Measurements from ENCODE around the gene SUPT20HL2.
A peak's percentile ranks its signal among the peaks of the same experiment; 100 is the strongest.
"Not testable (repeated sequence)": the region's sequence is repeated elsewhere in the genome, so short reads cannot be mapped to it uniquely, and the experiment has no call there.

Gene SUPT20HL2

DNA sequence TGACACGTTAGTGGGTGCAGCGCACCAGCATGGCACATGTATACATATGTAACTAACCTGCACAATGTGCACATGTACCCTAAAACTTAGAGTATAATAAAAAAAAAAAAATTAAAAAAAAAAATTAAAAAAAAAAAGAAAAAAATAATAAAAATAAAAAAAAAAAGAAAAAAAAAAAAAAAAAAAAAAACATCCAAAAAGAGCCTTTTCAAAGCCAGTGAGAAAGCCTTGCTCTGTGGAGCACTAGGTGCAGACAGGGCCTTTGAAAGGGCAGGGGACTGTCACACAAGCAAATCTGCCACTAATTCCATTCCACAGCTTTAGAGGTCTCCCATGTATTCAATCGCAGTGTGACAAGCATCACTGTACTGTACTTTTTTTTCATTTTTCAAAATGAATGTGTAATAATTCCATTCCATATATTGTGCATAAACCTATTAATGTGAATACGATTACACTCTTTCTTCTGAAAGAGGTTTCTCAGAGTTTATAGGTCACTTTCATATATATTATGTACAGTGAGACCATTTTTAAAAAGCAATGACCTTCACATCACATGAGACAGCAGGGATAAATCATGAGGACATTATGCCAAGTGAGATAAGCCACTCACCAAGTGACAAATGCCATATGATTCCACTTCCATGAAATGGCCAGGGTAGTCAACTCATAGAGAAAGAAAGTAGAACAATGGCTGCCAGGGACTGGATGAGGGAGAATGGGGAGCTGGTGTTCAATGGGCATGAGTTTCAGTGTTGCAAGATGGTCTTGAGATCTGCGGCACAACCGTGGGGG lies 4.1 kb downstream of the SUPT20HL2 start:
- not testable (repeated sequence) for DNase-seq (ENCODE audit: low read depth in 2 of 2)

GRCh38 chrX:24308803-24309202 lies 5.1 kb downstream of the SUPT20HL2 start:
- not testable (repeated sequence) for DNase-seq (ENCODE audit: low read depth in 2 of 2)

- no peak for DNase-seq (ENCODE audit: low read depth in 2 of 2)
Observed at GRCh38 chrX:24306440-24306839, 7.4 kb downstream of the SUPT20HL2 start.

DNA sequence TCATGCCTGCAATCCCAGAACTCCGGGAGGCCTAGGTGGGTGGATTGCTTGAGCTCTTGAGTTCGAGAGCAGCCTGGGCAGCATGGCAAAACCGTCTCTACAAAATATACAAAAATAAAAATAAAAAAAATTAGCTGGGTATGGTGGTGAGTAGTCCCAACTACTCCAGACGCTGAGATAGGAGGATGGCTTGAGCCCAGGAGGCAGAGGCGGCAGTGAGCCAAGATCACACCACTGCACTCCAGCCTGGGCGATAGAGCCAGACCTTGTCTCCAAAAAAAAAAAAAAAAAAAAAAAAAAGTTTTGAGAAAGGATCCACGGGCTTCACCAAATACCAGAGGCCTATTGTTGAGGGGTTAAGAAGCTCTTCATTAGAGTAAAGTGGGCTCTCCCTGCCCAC lies 8.0 kb downstream of the SUPT20HL2 start:
- DNase-seq (ENCODE audit: low read depth in 2 of 2), result no peak

GRCh38 chrX:24301806-24302205 lies 12.1 kb downstream of the SUPT20HL2 start:
- no peak for DNase-seq (ENCODE audit: low read depth in 2 of 2)

GRCh38 chrX:24301060-24301459 lies 12.8 kb downstream of the SUPT20HL2 start:
- no peak for DNase-seq (ENCODE audit: low read depth in 2 of 2)

DNA sequence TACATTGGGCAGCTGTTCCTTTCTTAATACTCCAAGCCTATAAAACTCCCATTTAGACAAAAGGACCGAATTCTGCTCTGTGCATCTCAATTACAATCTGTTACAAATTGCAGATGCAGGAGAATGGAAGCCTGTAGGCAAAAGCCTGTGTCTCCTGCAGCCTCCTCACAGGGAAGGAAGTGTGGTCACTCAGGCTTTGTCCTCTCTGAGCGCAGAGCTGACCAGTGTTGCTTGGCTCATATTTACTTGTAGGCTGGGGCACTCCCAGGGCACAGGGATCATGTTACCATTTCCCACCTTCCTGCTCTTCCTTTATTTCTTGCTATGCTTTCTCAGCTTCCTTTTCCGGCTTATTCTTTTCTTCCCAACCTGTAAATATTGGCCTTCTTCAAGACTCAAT lies 15.7 kb downstream of the SUPT20HL2 start:
- DNase-seq (ENCODE audit: low read depth in 2 of 2), result no peak

DNA sequence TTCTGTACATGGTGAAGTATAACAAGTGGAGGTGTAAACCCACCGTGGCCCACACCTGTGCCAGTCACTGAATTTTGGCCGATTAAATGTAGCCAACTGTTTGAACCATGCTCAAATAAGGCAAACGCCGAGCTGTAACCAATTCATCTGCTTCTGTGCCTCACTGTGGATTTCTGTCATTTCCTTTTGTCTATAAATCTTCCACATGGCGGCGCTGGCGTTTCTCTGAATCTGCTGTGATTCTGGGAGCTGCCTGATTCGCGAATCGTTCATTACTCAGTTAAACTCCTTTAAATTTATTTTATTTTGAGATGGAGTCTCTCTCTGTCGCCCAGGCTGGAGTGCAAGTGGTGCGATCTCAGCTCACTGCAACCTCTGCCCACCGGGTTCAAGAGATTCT lies 19.2 kb downstream of the SUPT20HL2 start:
- peak in 1 of 2 donors; percentile 35 for DNase-seq (ENCODE audit: low read depth in 2 of 2)

DNA sequence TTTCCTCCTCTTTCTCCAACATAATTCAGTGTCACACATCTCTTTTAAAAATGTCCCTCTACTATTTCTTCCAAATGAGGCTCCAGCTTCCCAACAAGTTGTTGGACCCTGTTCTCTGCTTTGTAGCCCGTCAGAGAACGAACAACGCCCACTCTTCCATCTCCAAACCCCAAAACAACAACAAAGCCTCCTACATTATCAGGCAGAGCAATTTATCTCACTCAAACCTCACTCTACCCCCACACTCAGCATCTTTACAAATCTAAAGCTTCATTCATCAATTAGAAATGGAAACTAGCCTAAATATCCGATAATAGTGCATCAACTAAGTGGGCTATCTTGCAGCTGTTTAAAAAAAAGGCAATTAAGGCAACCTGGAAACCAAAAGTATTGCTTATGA lies 20.5 kb downstream of the SUPT20HL2 start:
- DNase-seq (ENCODE audit: low read depth in 2 of 2), result no peak

DNA sequence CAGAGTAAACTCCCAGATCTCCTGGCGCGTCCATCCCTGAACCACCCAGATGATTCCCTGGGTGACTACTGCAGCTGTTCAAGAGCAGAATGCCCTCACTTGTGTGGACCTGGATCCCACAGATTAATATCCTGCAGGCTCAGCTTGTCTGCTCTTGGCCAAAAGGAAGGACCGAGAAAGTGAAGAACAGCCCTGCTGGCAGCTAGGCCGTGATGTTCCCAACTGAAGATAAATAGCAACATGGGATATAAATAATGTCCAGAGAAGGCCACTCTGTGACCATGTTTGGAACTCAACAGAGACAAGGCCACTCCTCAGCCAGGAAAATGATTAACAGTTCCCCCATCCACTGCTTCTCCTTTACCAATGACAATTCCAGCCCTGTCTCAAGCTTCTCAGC lies 21.5 kb downstream of the SUPT20HL2 start:
- no peak for DNase-seq (ENCODE audit: low read depth in 2 of 2)

DNA sequence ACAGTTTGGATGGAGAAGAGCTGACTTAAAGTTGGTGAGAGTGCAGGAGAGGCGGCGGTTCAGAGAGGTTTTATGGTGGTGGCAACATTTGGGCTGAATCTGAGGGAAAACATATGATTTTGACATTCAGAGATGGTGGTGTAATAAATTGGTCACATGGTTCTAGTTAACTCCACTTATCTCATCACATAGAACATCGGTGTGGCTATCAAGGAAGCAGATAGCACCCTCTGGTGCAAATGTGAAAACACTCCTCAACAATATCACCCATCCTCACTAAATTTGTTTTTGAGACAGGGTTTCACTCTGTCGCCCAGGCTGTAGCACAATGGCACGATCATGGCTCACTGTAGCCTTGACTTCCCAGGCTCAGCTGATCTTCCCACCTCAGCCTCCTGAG lies 28.8 kb downstream of the SUPT20HL2 start:
- DNase-seq (ENCODE audit: low read depth in 2 of 2), result no peak

DNA sequence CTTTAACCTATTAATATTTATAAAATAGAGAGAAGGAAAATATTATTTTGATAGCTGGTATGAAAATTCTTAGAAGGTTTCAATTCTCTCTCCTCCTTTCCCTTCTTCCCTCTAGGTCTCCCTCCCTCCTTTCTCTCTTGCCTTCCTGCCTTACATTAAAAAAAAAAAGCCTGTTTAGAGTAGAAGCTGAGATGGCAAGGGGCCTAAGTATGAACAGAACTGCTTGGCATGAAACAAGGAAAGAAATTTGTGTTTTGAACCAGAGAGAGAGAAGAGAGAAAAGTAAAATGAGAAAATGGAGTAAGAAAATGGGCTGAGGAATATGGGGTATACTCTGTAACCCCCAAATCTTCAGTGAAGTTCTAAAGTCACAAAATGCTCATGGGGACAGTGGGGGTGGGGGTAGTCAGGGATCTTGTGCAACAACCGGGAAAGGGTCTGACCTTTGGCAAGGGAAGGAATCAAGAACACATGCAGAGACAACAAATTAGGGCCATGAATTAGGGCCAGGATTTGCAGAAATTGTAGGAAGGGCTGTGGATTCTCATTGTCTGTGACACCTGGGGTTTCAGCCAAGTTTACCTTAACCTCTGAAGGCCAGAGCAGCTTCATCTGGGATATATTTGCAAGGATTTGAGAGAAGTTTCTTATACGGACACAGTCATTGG lies 30.6 kb downstream of the SUPT20HL2 start:
- no peak for DNase-seq (ENCODE audit: low read depth in 2 of 2)

DNA sequence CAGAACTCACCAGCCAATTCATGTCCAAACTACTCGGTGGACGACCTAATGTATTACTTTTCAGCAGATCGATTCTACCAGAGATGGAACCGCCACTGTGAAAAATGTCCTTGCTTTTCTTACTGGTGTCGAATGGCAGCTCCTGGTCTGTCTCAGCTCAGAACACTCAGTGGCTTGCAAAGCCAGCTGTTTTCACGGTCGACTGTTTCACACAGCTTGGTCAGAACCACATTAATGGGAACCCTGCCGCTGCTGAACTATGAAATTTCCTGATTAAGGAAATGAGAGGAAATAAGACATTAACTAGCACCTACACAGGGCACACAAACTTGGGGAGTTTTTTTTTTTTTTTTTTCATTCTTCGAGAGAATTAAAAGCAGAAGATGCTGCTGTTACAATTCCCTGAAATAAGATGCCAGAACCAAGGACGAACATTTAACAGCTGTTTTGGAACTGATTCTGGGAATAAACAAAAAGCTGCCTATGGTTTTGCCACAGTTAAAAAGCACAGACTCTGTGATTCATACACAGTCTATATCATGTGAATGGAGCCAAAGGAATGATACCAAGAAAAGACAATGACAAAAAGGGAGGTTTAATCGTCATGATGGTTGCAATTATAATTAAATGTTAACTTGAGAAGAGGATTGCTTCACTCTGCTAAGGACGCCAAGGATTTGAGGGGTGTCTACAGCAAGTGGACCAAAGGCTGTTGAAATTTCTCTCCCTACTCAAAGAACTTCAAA lies 31.3 kb downstream of the SUPT20HL2 start:
- DNase-seq (ENCODE audit: low read depth in 2 of 2), result no peak

DNA sequence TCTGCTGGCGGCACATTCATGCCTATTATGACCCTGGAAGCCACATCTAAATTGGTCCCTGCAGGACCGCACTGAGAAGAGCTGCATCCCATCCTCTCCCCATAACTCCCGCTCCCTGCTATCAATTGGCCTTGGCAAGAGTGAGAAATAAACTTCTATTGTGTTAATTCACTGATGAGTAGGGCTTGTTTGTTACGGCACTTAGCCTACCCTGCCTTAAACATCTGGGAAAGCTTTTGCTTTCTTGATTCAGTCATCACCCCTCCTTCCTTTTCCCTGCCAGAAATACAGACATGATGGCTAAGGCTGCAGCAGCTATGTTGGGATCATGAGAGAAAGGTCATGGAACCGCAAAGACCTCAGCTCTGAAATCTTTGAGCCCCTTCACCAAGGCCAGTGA lies 36.5 kb downstream of the SUPT20HL2 start:
- DNase-seq (ENCODE audit: low read depth in 2 of 2), result no peak

GRCh38 chrX:24276015-24276414 lies 37.9 kb downstream of the SUPT20HL2 start:
- no peak for DNase-seq (ENCODE audit: low read depth in 2 of 2)

DNA sequence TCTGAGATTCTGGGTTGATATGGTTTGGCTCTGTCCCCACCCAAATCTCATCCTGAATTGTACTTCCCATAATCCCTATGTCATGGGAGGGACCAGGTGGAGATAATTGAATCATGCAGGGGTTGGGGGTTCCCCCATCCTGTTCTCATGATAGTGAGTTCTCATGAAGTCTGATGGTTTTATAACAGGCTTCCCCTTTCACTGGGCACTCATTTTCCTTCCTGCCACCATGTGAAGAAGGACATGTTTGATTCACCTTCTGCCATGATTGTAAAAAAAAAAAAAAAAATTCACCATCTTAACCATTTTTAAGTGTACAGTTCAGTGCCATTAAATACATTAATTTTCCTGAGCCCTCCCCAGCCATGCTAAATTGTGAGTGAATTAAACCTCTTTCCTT lies 42.6 kb downstream of the SUPT20HL2 start:
- no peak for DNase-seq (ENCODE audit: low read depth in 2 of 2)

DNA sequence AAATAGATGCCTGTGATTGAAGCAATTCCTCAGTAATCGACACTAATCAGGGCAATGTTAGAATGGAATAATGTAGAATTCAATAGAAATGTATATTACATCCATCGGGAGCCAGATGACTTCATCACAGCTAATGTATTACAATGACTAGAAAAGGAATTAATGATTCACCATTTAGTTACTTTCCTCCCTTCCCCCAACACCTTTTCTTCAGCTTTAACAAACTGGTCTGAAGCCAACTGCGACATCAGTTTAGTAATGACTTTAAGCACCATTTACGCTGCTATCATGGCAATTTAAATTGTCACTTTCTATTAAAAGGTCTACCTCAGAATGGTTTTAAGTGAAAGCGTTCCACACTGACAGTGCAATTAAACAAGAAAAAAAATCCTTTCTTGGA lies 45.1 kb downstream of the SUPT20HL2 start:
- DNase-seq (ENCODE audit: low read depth in 2 of 2), result no peak

GRCh38 chrX:24266996-24267395 lies 46.9 kb downstream of the SUPT20HL2 start:
- DNase-seq (ENCODE audit: low read depth in 2 of 2), result no peak

DNA sequence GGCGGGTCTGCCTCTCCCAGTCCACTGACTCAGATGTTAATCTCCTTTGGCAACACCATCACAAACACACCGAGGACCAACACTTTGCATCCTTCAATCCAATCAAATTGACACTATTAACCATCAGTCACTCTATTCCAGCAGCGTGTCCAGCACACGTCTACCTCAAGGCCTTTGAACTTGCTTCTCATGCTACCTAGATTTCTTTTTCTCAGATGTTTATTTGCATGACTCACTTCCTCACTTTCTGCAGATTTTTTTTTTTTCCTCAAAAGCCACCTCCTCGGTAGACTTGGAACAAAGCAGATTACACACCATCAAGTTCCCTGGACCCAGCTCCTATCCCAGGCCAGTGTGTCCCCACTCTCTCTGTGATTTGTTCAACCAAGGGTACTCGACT lies 49.5 kb downstream of the SUPT20HL2 start:
- DNase-seq (ENCODE audit: low read depth in 2 of 2), result no peak

GRCh38 chrX:24262309-24262708 lies 51.6 kb downstream of the SUPT20HL2 start:
- no peak for DNase-seq (ENCODE audit: low read depth in 2 of 2)
